MM.1S (cell line): ENCODE measurements around the gene ADAM23.

Experiments
- CTCF ChIP-seq: fragments of 300-600 bp; sonication (generic); IDR thresholded peaks from 2 replicates; pipeline ENCODE4 v1.5.1; 2016; ENCODE audit warnings: antibody characterized with exemption, low read length, mixed read lengths
- EZH2 ChIP-seq: fragments of 300-600 bp; sonication (generic); optimal IDR thresholded peaks from 2 replicates; pipeline ENCODE3; 2017; ENCODE audit warnings: low read depth, mild to moderate bottlenecking, antibody characterized with exemption, low read length, mixed read lengths

- no peak for TF ChIP-seq CTCF
- no peak for TF ChIP-seq EZH2
These were observed 118.6 kb downstream of the ADAM23 start for GRCh38 chr2:206561962-206562361.
